ENCODE results near the gene ADSS2. TPM values are rescaled to one million over a fixed set of nuclear protein-coding genes. Genes with fewer than 3 reads are reported as not detected.
"Not testable (repeated sequence)": the region's sequence is repeated elsewhere in the genome, so short reads cannot be mapped to it uniquely, and the experiment has no call there.

ADSS2 gene
- total RNA-seq, 1 experiment from 2014 or later: 110 TPM

DNA sequence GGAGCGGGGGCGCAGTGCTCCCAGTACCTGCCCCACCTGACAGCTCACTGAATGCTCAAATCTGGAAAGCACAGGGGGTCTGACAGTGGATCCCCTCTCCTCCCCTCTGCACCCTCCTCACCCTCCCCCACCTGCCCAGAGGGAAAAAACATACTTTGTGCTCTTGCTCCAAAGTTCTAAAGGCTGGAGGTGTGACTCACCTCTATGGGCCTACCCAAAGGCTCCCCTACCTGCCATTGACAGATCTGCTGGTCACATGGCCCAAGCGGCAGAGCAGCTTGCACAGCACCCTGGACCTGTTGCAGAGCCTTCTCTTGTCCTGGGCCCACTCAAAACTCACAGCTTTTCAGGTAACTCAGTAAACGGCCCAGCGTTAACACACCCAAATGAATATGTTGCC lies 55.7 kb downstream of the ADSS2 start:
- no peak for DNase-seq (ENCODE audit: low spot score)

DNA sequence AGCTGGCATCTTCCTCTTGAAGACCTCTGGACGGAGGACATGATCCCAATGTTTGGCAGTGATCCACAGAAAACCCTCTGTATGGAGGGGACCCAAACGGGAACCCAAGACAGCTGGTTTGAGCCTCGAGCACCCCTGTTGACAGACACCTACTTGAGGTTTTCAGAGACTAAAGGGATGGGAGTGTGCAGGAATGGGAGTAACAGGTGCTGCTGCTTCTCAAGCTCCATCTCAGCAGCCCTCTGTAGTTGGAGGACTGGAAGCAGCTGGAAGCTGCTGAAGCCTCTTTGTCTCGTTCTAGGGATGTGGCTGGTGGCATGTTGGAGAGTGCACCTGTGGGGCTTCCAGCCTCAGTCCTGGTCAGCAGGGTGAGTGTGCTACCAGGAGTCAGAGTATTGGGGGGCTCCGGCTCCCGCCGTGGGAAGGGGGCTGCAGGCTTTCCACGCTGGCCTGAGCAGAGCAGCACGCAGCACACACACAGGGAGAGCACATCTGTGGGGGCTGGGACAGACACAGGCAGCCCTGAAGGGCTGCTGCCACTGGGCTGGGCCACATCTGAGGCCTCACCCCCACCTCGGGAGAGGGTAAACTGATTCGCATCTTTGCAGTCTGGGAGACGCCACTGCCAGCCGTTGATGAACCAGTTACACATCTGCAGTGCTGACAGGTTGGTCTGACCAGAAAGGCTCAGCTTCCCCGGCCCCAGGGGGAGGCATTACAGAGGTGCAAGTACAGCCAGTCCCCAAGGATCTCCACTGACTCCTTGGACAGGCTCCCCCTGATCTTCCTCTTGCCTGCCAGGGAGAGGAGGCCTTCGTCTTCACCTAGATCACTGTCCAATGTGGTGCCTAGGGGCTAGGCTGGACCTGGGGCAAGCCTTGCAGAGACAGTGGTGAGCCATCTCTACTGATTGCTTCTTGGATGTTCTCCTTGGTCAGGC lies 56.6 kb downstream of the ADSS2 start:
- DNase-seq (ENCODE audit: low spot score): no peak

DNA sequence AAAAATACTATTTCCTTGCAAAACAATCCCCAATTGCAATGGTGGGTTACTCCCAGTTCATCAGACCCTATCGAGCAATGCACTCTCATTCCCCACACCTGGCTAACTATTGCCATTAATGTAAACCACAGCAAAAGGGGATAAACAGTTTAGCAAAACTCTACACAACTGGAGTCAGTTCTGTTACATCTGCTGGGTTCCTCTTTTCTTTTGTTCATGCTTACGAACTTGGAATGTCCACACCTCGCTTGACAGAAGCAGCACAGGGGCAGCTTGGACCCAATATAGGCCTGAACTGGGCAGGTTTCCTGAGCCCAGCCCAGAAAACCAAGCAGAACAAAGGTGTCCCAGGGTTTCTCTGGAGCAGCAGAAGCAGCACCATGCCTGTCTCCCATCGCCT lies 57.4 kb downstream of the ADSS2 start:
- no peak for DNase-seq (ENCODE audit: low spot score)

DNA sequence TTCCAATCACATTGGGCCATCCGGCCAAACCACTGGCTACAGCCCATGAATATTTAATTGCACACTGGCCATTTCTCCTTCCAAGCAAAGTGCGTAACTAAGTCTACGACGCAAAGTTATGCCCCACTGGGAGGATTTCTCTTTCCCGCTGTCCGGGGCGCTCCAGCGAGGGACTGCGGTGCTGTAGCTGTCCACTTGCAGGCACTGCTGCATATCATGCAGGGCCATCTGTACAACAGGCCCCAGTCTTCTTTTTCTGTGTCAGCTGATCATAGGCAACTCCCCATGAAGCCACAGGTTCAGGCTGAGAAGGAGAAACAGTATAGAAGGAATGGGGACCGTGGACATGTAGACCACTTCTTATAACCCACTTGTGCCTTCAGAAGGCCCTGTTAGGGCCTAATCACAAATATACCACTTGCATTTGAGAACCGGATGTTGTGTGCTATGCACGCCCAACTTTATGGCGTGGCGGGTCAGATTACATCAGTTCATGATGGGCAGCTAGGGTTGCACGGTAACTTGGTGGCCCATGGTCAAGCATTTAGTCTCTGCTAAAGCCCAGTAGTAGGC lies 58.0 kb downstream of the ADSS2 start:
- DNase-seq (ENCODE audit: low spot score): no peak

DNA sequence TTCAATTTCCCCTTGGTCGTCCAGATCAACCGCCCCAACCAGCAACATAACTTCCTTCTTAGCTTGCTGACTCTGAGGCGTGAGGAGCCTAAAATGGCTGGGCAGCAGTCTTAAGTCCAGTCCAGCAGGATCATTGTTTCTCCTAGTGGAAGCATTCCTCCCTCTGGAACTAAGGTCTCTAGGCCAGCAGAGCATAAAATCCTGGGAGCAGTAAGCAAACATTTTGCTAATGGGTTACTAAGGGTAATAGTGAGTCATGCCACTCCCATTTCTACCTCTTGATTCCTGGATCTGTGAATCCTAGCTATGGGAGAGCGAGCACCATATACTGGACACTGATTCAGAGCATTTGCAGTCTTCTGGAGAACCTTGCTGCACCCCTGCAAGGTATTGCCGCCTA lies 59.9 kb downstream of the ADSS2 start:
- peak; percentile 53 for DNase-seq (ENCODE audit: low spot score)

DNA sequence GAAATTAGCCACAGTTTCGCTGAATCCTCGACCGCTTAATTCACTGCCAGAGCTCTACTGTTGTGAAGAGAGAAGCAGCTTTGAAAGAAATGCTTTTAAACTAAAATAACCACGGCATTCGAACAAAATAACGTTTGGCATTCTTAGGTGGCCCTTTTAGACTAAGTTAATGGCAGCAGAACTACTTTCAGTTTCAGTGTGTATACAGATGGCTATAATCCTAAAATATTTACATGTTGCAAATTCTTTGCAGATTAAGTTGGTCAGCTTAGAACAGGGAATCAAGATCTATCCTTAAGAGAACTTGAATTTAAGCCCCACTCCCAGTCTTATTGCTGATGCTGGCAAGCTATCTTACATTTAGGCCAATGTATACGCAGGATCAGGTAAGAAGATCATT lies 62.7 kb downstream of the ADSS2 start:
- no peak for DNase-seq (ENCODE audit: low spot score)

DNA sequence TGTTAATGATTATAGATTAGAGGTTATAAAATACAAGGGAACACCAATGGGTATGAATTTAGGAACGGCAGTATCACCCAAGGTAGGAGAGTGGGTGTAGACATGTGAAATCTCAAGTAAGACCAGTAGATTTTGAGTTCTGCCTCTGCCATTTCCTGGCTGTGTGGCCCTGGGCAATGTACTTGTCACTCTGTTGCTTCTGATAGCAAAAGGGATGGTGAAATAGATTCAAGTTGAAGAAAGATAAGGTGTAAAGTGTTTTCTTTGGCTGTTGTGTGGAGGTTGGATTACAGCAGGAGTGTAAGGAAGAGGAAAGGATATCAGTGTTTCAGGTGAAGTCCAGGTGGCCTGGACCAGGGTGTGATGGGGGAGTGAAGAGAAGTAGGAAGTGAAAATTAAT lies 64.3 kb downstream of the ADSS2 start:
- no peak for DNase-seq (ENCODE audit: low spot score)

DNA sequence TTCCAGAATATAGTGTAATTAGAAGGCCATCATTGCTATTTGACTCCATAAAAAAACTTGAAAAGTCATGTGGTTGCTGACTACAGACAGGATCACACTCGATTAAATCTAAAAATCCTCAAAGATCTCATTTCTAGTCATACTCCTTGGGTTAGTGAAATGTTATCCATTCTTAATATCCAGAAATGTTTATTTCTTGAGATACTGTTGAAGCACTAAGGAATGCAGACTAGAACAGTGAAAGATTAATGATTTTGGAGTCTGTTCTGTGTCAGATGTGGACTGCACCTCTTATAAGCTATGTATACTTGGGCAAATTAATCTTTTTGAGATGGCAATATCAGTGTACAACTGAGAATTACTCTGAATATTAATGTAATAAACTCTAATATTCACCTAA lies 65.1 kb downstream of the ADSS2 start:
- no peak for DNase-seq (ENCODE audit: low spot score)

DNA sequence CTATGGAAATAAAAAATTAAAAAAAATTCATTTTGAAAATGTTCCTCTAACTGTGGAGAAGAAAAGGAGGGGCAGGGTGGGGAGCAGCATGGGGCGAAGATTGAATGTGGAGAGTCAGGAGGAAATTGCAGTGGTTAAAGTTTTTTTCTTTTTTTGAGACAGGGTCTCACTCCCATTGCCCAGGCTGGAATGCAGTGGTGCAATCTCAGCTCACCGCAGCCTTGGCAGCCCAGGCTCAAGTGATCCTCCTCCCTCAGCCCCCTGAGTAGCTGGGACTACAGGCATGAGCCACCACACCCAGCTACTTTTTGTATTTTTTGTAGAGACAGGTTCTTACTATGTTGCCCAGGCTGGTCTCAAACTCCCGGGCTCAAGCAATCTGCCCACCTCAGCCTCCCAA lies 67.6 kb downstream of the ADSS2 start:
- DNase-seq (ENCODE audit: low spot score): no peak

DNA sequence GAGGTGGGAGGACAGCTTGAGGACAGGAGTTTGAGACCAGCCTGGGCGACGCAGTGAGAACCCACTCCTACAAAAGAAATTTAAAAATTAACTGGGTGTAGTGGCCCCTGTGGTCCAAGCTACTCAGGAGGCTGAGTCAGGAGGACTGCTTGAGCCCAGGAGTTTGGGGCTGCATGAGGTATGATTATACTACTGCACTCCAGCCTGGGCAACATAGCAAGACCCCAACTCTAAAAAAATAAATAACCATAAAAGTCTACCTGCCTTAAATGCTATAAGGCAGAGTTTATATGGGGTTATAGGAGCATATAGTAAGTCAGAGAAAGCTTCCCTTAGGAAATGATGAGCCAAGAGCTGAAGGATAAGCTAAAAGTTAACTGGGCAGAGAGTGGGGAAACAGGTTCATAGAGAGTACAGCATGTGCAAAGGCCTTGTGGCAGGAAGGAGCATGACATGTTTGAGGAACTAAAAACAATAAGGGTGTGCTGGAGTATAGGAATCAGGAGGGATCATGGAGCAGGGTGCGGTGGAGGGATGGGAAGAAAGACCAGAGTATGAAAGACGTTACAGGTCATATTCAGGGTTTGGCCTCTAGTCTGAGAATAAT lies 68.3 kb downstream of the ADSS2 start:
- DNase-seq (ENCODE audit: low spot score): no peak

DNA sequence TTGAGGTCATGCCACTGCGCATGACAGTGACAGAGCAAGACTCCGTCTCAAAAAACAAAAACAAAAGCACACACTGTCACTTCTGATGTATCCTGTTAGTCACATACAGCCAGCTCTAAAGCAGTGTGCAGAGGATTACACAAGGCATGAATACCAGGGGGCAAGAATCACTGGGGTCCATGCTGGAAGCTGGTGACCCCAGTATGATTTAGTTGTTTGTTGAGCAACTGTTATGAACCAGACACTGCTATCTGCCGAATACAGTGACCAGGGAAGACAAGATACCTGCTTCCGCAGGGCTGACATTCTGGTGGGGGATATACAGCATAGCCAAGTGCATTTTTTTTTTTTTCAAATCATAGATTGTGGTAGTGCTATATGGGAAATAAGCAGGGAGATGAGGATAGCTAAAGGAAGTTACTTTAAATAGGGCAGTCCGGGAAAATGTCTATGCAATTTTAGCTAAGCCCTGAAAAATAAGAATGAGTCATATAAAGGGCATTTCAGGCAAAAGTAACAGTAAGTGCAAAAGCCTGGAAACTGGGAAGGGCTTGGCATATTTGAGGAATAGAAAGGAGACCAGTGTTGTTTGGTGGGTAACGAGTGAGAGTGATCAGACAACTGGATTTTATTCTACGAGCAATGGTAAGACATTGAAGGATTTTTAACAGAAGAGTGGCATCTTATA lies 69.7 kb downstream of the ADSS2 start:
- peak; percentile 74 for DNase-seq (ENCODE audit: low spot score)

DNA sequence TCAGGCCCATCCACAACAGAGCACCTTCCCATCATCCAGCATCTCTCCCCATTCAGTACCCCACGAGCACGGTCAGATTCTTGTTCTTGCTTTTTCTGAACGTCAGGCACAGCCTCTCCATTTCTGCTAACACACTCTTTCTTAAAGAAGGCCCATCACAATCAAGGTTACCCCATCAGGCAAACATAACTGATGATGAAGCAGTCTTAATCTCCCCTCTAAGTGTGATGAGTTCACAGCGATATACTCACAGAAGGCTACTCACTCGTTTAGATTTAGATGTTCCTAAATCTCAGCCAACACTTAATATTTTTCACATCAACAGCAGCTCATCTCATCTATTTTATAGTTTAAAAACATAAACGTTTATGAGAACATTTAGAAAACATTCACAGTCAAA lies 75.6 kb downstream of the ADSS2 start:
- DNase-seq (ENCODE audit: low spot score): no peak

DNA sequence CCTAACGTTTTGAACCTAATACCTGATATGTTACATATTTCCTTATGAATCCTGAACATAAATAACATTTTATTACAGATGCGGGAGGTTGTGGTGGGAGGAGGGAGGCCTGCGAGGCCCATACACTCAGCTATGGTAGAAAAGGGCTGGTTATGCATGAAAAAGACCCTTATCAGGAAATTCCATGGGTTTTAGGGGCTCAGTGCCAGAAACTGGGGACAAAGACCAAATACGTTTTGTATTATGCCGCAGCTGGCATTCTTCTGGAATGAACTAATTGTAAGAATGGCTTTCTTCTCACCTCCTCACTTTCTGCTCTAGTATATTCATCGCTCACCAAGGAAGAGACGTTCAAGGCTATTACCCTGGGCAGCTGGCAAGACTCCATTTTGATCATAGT lies 76.7 kb downstream of the ADSS2 start:
- DNase-seq (ENCODE audit: low spot score): no peak

DNA sequence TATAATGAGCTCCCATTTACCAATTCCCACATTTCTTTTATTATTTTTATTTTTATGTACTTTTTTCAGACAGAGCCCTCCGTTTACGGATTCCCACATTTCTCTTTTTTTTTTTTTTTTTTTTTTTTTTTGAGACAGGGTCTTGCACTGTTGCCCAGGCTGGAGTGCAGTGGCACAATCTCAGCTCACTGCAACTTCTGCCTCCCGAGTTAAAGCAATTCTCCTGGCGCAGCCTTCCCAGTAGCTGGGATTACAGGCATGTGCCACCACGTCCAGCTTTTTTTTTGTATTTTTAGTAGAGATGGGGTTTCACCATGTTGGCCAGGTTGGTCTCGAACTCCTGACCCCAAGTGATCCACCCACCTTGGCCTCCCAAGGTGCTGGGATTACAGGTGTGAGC lies 77.2 kb downstream of the ADSS2 start:
- DNase-seq (ENCODE audit: low spot score): not testable (repeated sequence)

DNA sequence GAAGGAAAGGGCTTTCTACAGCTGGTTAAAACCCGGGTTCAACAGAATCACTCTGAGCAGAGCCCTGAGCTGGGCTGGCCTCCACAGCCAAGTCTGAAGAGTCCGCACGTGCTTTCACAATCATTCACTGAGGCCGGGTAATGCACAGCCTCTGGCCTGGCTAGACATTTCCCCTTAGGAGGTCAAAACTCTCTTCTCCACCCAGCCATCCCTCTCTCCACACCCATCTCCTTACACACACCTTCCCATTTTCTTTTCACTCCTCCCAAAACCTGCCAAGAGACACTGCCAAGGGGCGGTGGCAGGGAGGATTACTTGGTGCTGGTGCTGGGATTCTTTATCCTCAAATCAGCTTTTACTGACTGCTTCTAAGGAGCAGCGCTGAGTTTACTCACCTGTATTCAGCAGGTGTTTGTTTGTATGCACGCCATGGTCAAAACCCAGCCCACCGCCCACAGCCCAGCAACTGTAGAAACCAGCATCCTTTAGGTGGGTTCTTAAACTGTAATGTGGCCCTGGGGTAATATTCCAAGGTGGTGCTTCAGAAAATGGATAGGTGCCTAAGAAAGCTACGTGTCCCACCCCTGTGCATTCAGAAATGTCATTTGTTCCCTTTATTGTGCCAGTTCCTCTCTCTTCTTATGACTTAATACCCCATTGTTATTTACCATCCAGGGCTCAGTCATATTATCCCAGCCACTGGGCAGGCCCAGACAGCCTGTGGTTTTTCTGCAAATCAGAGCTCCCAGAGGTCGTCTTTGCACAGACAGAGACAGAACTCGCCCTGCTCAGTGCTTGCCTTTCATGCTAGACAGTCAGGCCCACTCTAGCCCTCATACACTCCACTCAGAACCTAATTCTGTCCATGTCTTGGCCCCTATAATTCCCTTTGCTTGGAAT lies 80.2 kb downstream of the ADSS2 start:
- no peak for DNase-seq (ENCODE audit: low spot score)

DNA sequence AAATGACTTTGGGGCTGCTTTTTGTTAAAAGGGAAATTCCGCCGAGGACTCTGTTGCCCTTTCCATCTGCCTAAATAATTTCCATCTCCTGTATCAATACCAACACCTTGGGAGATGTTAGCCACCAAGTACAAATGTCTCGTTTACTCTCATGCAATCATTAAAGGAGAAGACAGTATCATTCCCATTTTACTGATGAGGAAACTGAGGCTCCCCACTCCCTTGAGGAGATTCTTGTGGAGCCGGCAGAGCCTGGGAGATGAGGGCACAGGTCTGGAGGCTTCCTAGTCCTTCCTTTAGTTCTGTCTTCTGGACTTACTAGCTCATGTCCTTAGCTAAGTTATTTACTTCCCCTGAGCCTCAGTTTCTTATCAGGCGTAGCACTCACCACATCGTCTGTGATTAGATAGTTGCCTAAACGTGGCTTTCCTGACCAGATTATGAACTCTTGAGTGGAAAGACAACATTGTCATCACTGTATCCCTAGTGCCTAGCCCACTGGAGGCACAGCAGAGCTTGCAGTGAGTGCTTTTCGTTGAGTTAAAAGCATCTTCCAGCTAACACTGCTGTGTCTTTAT lies 81.6 kb downstream of the ADSS2 start:
- DNase-seq (ENCODE audit: low spot score): no peak

DNA sequence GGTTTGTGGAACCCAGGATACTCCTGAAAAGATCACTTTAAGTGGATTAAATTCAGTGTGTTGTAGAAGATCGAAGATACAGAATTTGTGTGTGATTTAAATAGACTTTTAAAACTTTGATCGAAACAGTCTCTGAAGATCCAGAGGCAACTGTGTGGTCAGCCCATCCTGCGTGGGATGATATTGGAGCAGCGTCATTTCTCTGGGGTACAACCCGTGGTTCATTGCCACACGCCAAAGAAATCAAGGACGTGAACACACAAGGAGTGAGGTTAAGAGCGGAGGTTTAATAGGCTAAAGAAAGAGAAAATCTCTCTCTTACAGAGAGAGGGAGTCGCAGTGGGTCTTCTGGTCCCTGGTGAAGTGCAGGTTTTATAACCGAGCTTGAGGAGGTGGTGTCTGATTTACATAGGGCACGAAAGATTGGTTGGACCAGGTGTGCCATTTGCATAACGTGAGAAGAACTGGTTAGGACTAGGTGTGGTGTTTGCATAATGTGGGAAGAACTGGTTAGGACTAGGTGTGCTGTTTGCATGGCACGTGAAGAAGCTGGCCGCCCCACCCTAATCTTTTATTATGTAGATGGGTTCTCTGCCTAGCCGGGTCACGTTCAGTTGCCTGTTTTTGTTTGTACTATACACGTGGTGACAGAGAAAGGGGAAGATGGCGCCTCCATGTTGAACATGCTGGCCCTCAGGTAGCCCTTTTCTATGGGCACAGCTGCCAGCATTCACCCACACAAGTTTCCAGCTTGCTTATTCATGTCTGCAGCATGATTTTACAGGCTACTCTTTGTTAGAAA lies 82.3 kb downstream of the ADSS2 start:
- DNase-seq (ENCODE audit: low spot score): no peak

DNA sequence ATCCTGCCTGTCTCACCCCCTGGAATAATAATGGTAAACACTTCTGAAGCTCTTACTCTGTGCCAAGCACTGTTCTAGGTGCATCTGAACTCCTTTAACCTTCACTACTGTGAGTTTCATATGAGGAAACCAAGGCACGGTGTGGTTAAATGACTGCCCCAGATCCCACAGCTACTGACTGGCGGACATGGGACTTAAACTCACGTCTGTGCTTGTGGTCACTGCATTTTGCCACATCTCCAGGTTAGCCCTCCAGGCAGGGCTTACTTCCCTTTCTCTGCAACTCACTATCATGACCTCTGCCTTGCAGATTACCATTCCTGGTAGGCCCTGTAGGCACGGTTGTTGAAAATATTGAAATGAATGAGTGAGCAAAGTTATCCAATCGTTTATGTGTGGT lies 83.4 kb downstream of the ADSS2 start:
- DNase-seq (ENCODE audit: low spot score): no peak

DNA sequence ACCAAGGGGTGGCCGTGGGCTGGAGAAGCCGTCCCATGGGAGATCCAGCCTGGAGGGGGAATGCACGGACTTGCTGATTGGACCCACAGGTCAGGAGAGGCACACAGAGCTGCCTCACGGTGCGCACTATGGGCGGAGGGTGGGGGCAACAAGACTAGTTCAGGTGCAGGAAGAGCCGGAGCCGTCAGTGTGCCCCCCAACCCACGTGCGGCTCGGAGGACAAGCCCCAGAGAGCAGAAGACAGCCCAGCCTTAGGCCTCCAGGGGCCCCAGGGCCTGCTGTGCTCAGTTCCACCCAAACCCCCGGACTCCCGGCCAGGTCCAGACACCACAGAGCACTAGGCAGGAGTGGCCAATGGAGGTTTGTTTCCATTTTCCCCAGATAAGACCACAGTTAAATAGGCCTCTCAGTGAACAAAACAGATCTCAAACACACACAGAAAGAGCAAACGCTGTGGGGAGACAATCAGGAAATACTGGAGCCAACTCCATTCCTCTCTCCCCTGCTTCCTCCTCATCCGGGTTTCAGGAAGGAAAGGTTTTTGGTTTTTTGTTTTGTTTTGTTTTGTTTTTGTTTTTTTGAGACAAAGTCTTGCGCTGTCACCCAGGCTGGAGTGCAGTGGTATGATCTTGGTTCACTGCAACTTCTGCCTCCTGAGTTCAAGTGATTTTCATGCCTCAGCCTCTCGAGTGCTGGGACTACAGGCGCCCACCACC lies 84.2 kb downstream of the ADSS2 start:
- DNase-seq (ENCODE audit: low spot score): no peak

DNA sequence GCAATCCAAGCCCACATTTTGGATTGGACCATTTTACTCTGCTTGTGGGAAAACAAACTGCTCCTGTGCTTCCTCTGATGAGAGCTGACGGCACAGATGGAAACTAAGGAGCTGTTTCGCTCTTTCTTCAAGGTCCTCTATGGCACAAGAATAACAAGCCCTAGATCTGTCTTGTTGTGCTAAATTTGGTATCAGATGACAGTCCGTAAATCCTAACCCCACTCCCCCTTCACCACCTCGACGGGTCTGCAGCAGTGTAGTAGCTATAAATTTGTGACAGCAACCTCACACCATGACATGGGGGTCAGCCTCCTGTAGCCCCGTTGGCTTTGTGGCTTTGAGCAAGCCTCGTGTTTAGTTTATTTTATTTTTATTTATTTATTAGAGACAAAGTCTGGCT lies 85.9 kb downstream of the ADSS2 start:
- DNase-seq (ENCODE audit: low spot score): no peak
